Activated naive CD4-positive, alpha-beta T cell treated with anti-CD3 and anti-CD28 coated beads for 36 hours (primary cell): ENCODE measurements around the gene SPATA24. TPM values are rescaled to one million over a fixed set of nuclear protein-coding genes. Genes with fewer than 3 reads are reported as not detected.
"Not testable (repeated sequence)": the region's sequence is repeated elsewhere in the genome, so short reads cannot be mapped to it uniquely, and the experiment has no call there.

Source experiments
- CTCF ChIA-PET: fragments of 350-600 bp; sonication (Branson Sonifier 250); formaldehyde crosslinking; loops from one replicate; lab custom pipeline; 2021; ENCODE audit warnings: antibody characterized with exemption; lab: Charles Lee
- DNase-seq: peaks from one replicate; pipeline ENCODE4 v3.0.0-alpha.2; 2020
- H3K27ac Mint-ChIP-seq: one replicate; pipeline ENCODE4 v1.8.0; 2021; ENCODE audit warnings: mild to moderate bottlenecking, mixed read lengths
- H3K27me3 Mint-ChIP-seq: one replicate; pipeline ENCODE4 v1.8.0; 2021; ENCODE audit warnings: low read depth, mixed read lengths
- H3K36me3 Mint-ChIP-seq: one replicate; pipeline ENCODE4 v1.8.0; 2021; ENCODE audit warnings: low read depth, mixed read lengths
- H3K4me1 Mint-ChIP-seq: one replicate; pipeline ENCODE4 v1.8.0; 2021; ENCODE audit warnings: low read depth, mixed read lengths
- H3K4me3 Mint-ChIP-seq: one replicate; pipeline ENCODE4 v1.8.0; 2021; ENCODE audit warnings: mild to moderate bottlenecking, moderate library complexity, mixed read lengths
- H3K9me3 Mint-ChIP-seq: one replicate; pipeline ENCODE4 v1.8.0; 2021; ENCODE audit warnings: mixed read lengths
- intact Hi-C: fragments of 100-400 bp; cut with micrococcal nuclease; formaldehyde crosslinking; loops from one replicate; pipeline ENCODE4 v1.15.1; 2023
- total RNA-seq, 2 experiments: library from RNA; stranded (reverse); gene quantifications; one replicate each; pipeline ENCODE4 v1.2.3, GENCODE V29; 2021

The SPATA24 gene
- total RNA-seq, 2 experiments from 2014 or later, result 6.0 to 7.4 TPM

GRCh38 chr5:139415221-139415861, 11.5 kb upstream of the SPATA24 start:
- Mint-ChIP-seq H3K36me3 (peaks cover 17% of the 10 kb centered on the region), H3K27me3 (no peaks in the 10 kb centered on the region), H3K9me3 (no peaks in the 10 kb centered on the region), H3K4me1 (peaks cover 49% of the 10 kb centered on the region), H3K27ac (peak overlapping the region; percentile 90), H3K4me3 (peak overlapping the region; percentile 40)
- CTCF ChIA-PET, result interaction anchor here (0.9 to 4.5 kb wide), 6 partner anchors 9 to 102 kb away, joined by 3 to 38 read pairs (median 6); partner anchors contain the start of gene MZB1
- DNase-seq, result peak; percentile 66
- intact Hi-C loops, result loop anchor here (1.0 to 5.0 kb wide), 7 partner anchors 32 to 332 kb away; no protein-coding TSS in a partner anchor

- H3K9me3 Mint-ChIP-seq, result no peaks in the 10 kb centered on the region
- H3K27me3 Mint-ChIP-seq, result no peaks in the 10 kb centered on the region
- H3K4me3 Mint-ChIP-seq, result peak overlapping the region; percentile 40
- intact Hi-C loops, result loop anchor here (1.0 to 5.0 kb wide), 10 partner anchors 10 to 333 kb away; partner anchors contain the start of genes SPATA24, STING1 and UBE2D2
- H3K27ac Mint-ChIP-seq, result peak overlapping the region; percentile 90
- peaks cover 16% of the 10 kb centered on the region for H3K36me3 Mint-ChIP-seq
- DNase-seq, result no peak
- CTCF ChIA-PET, result interaction anchor here (0.6 to 4.5 kb wide), 7 partner anchors 8 to 150 kb away, joined by 3 to 38 read pairs (median 5); partner anchors contain the start of gene SPATA24
- H3K4me1 Mint-ChIP-seq, result peaks cover 49% of the 10 kb centered on the region
These were observed 10.8 kb upstream of the SPATA24 start for GRCh38 chr5:139414581-139415130.

GRCh38 chr5:139413963-139414362, 10.1 kb upstream of the SPATA24 start:
- DNase-seq, result peak; percentile 57
- intact Hi-C loops, result loop anchor here (1.0 to 2.0 kb wide), 6 partner anchors 10 to 223 kb away; partner anchors contain the start of genes SPATA24, STING1 and UBE2D2
- Mint-ChIP-seq H3K4me1 (peaks cover 49% of the 10 kb centered on the region), H3K36me3 (peaks cover 14% of the 10 kb centered on the region), H3K9me3 (no peaks in the 10 kb centered on the region), H3K27me3 (no peaks in the 10 kb centered on the region), H3K4me3 (no peak overlapping the region), H3K27ac (peak overlapping the region; percentile 90)
- CTCF ChIA-PET, result interaction anchor here (0.6 to 4.5 kb wide), 8 partner anchors 9 to 150 kb away, joined by 3 to 38 read pairs (median 4); partner anchors contain the start of gene SPATA24

GRCh38 chr5:139413153-139413552, 9.3 kb upstream of the SPATA24 start:
- H3K4me3 Mint-ChIP-seq, result no peak overlapping the region
- peaks cover 49% of the 10 kb centered on the region for H3K4me1 Mint-ChIP-seq
- CTCF ChIA-PET, result interaction anchor here (1.3 to 4.5 kb wide), 3 partner anchors 10 to 100 kb away, joined by 3 to 38 read pairs (median 8); no protein-coding TSS in a partner anchor
- intact Hi-C loops, result no loop called here
- no peaks in the 10 kb centered on the region for H3K9me3 Mint-ChIP-seq
- H3K27ac Mint-ChIP-seq, result no peak overlapping the region
- H3K36me3 Mint-ChIP-seq, result peaks cover 9% of the 10 kb centered on the region
- H3K27me3 Mint-ChIP-seq, result no peaks in the 10 kb centered on the region
- DNase-seq, result no peak

- no peaks in the 10 kb centered on the region for H3K9me3 Mint-ChIP-seq
- peaks cover 4% of the 10 kb centered on the region for H3K36me3 Mint-ChIP-seq
- H3K4me3 Mint-ChIP-seq, result no peak overlapping the region
- no peaks in the 10 kb centered on the region for H3K27me3 Mint-ChIP-seq
- CTCF ChIA-PET, result interaction anchor here (1.0 to 1.6 kb wide), 7 partner anchors 9 to 223 kb away, joined by 3 to 6 read pairs (median 3); no protein-coding TSS in a partner anchor
- peaks cover 48% of the 10 kb centered on the region for H3K4me1 Mint-ChIP-seq
- no peak overlapping the region for H3K27ac Mint-ChIP-seq
- DNase-seq, result peak; percentile 0
- intact Hi-C loops, result no loop called here
These were observed 7.3 kb upstream of the SPATA24 start for GRCh38 chr5:139410993-139411828.

GRCh38 chr5:139410121-139410992, 6.5 kb upstream of the SPATA24 start:
- H3K4me3 Mint-ChIP-seq, result no peak overlapping the region
- intact Hi-C loops, result no loop called here
- H3K27ac Mint-ChIP-seq, result no peak overlapping the region
- H3K4me1 Mint-ChIP-seq, result peaks cover 39% of the 10 kb centered on the region
- no peaks in the 10 kb centered on the region for H3K27me3 Mint-ChIP-seq
- CTCF ChIA-PET, result interaction anchor here (0.6 to 1.6 kb wide), 9 partner anchors 10 to 224 kb away, joined by 3 to 6 read pairs (median 3); no protein-coding TSS in a partner anchor
- H3K9me3 Mint-ChIP-seq, result no peaks in the 10 kb centered on the region
- H3K36me3 Mint-ChIP-seq, result peaks cover 1% of the 10 kb centered on the region
- DNase-seq, result no peak

GRCh38 chr5:139409116-139409515, 5.2 kb upstream of the SPATA24 start:
- intact Hi-C loops, H3K4me3 Mint-ChIP-seq, H3K27me3 Mint-ChIP-seq, H3K9me3 Mint-ChIP-seq, H3K27ac Mint-ChIP-seq, H3K36me3 Mint-ChIP-seq: not testable (repeated sequence)
- DNase-seq, result peak; percentile 1
- CTCF ChIA-PET, result interaction anchor here (1.1 to 1.5 kb wide), 2 partner anchors 11 to 13 kb away, joined by 3 read pairs; no protein-coding TSS in a partner anchor
- H3K4me1 Mint-ChIP-seq, result peaks cover 33% of the 10 kb centered on the region

- CTCF ChIA-PET, result interaction anchor here (1.4 to 1.5 kb wide), 2 partner anchors 12 to 14 kb away, joined by 3 to 8 read pairs; no protein-coding TSS in a partner anchor
- intact Hi-C loops, result no loop called here
- Mint-ChIP-seq H3K27ac (no peak overlapping the region), H3K9me3 (no peaks in the 10 kb centered on the region), H3K4me3 (no peak overlapping the region), H3K27me3 (no peaks in the 10 kb centered on the region), H3K4me1 (peaks cover 28% of the 10 kb centered on the region), H3K36me3 (peaks cover 1% of the 10 kb centered on the region)
- no peak for DNase-seq
These were observed 4.3 kb upstream of the SPATA24 start for GRCh38 chr5:139408191-139408590.

- H3K4me1 Mint-ChIP-seq, result peaks cover 28% of the 10 kb centered on the region
- no peak overlapping the region for H3K27ac Mint-ChIP-seq
These were observed 3.6 kb upstream of the SPATA24 start for GRCh38 chr5:139407517-139407916.

GRCh38 chr5:139406963-139407362, 3.1 kb upstream of the SPATA24 start:
- intact Hi-C loops, result no loop called here
- no peak overlapping the region for H3K27ac Mint-ChIP-seq
- peak; percentile 1 for DNase-seq

More at GRCh38 chr5:139407517-139407916, 3.6 kb upstream of the SPATA24 start:
- CTCF ChIA-PET, result interaction anchor here (1.4 kb wide), 1 partner anchor 15 kb away, joined by 8 read pairs; no protein-coding TSS in a partner anchor
- Mint-ChIP-seq H3K9me3 (no peaks in the 10 kb centered on the region), H3K27me3 (no peaks in the 10 kb centered on the region), H3K4me3 (no peak overlapping the region), H3K36me3 (peaks cover 1% of the 10 kb centered on the region)
- peak; percentile 3 for DNase-seq
- intact Hi-C loops, result no loop called here

GRCh38 chr5:139404484-139404840, 573 bp upstream of the SPATA24 start:
- Mint-ChIP-seq H3K9me3 (no peaks in the 10 kb centered on the region), H3K4me3 (peak overlapping the region; percentile 93), H3K4me1 (peaks cover 34% of the 10 kb centered on the region), H3K27ac (peak overlapping the region; percentile 100), H3K36me3 (no peaks in the 10 kb centered on the region), H3K27me3 (no peaks in the 10 kb centered on the region)
- intact Hi-C loops, result loop anchor here (1.0 to 5.0 kb wide), 12 partner anchors 10 to 937 kb away; partner anchors contain the start of genes DNAJC18, EGR1, ETF1 and HSPA9
- CTCF ChIA-PET, result interaction anchor here (1.1 to 1.5 kb wide), 2 partner anchors 9 to 26 kb away, joined by 3 read pairs; partner anchors contain the start of gene PROB1
- no peak for DNase-seq

More at GRCh38 chr5:139406963-139407362, 3.1 kb upstream of the SPATA24 start:
- peaks cover 30% of the 10 kb centered on the region for H3K4me1 Mint-ChIP-seq
- no peaks in the 10 kb centered on the region for H3K27me3 Mint-ChIP-seq
- no peaks in the 10 kb centered on the region for H3K9me3 Mint-ChIP-seq
- CTCF ChIA-PET, result interaction anchor here (0.9 to 1.5 kb wide), 3 partner anchors 9 to 106 kb away, joined by 3 to 4 read pairs (median 4); no protein-coding TSS in a partner anchor
- peaks cover 1% of the 10 kb centered on the region for H3K36me3 Mint-ChIP-seq
- no peak overlapping the region for H3K4me3 Mint-ChIP-seq
